Upper lobe of right lung (tissue), 1 donor: ENCODE results near the gene ILF2. TPM values are rescaled to one million over a fixed set of nuclear protein-coding genes. Genes with fewer than 3 reads are reported as not detected.

ENCODE experiments used
- ATAC-seq: fragments of 200-7000 bp; cut with Tn5 transposase; one replicate; pipeline ENCODE4 v1.9.1; 2020; ENCODE audit warnings: mild to moderate bottlenecking, moderate library complexity
- DNase-seq: peaks from one replicate; pipeline ENCODE4 v3.0.0-alpha.2; 2020
- H3K27ac ChIP-seq: fragments of 200-600 bp; one replicate; pipeline ENCODE4 v1.8.0; 2022
- H3K27me3 ChIP-seq: fragments of 200-600 bp; one replicate; pipeline ENCODE4 v1.8.0; 2022; ENCODE audit warnings: mild to moderate bottlenecking
- H3K36me3 ChIP-seq: fragments of 200-600 bp; one replicate; pipeline ENCODE4 v1.8.0; 2022
- H3K4me1 ChIP-seq: fragments of 200-600 bp; one replicate; pipeline ENCODE4 v1.8.0; 2022
- H3K4me3 ChIP-seq: fragments of 200-600 bp; one replicate; pipeline ENCODE4 v1.8.0; 2022; ENCODE audit warnings: mild to moderate bottlenecking
- H3K9me3 ChIP-seq: fragments of 200-600 bp; one replicate; pipeline ENCODE4 v1.8.0; 2022
- intact Hi-C: fragments of 100-400 bp; cut with DNase I; formaldehyde crosslinking; loops from one replicate; pipeline ENCODE4 v1.11.0; 2022
- total RNA-seq: library from RNA; stranded (reverse); fragmentation: NEBNext Ultra II Directional; extraction: Animal tissue kit (Norgen Biotek cat#: 25700); gene quantifications from one replicate; pipeline ENCODE4 v1.2.1, GENCODE V29; 2021
- TF ChIP-seq, protein P1 (sequence below): fragments of 200-600 bp; IDR thresholded peaks from one replicate; pipeline ENCODE4 v1.8.0; 2022; ENCODE audit warnings: antibody characterized with exemption
- donor health status: DM: no; HTN: yes; CAD: no; lungs with severe emphysema.

ILF2 gene
- total RNA-seq, 1 donor from 2014 or later, result 86.1 TPM

DNA sequence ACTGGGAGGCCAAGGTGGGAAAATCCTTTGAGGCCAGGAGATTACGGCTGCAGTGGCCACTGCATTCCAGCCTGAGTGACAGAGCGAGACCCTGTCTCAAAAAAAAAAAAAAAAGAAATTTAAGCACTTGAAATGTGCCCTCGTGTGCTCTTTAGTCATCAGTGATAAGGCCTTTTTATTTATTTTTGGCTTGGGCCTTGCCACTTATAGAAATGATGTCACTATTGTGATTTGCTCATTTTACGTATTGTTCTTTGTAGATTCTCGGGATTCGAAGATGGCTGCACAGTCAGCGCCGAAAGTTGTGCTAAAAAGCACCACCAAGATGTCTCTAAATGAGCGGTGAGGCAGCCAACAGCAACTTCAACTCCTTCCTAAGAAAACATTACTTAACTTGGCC lies 34.5 kb downstream of the ILF2 start:
- peaks cover 30% of the 10 kb centered on the region for H3K4me1 ChIP-seq
- peak; percentile 2 for DNase-seq
- no peaks in the 10 kb centered on the region for H3K27me3 ChIP-seq
- H3K4me3 ChIP-seq, result no peak overlapping the region
- intact Hi-C loops, result no loop called here
- peaks cover 54% of the 10 kb centered on the region for H3K36me3 ChIP-seq
- H3K27ac ChIP-seq, result no peak overlapping the region
- no peak for ATAC-seq
- no peaks in the 10 kb centered on the region for H3K9me3 ChIP-seq
- TF ChIP-seq, protein P1, sequence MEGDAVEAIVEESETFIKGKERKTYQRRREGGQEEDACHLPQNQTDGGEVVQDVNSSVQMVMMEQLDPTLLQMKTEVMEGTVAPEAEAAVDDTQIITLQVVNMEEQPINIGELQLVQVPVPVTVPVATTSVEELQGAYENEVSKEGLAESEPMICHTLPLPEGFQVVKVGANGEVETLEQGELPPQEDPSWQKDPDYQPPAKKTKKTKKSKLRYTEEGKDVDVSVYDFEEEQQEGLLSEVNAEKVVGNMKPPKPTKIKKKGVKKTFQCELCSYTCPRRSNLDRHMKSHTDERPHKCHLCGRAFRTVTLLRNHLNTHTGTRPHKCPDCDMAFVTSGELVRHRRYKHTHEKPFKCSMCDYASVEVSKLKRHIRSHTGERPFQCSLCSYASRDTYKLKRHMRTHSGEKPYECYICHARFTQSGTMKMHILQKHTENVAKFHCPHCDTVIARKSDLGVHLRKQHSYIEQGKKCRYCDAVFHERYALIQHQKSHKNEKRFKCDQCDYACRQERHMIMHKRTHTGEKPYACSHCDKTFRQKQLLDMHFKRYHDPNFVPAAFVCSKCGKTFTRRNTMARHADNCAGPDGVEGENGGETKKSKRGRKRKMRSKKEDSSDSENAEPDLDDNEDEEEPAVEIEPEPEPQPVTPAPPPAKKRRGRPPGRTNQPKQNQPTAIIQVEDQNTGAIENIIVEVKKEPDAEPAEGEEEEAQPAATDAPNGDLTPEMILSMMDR, result no peak

DNA sequence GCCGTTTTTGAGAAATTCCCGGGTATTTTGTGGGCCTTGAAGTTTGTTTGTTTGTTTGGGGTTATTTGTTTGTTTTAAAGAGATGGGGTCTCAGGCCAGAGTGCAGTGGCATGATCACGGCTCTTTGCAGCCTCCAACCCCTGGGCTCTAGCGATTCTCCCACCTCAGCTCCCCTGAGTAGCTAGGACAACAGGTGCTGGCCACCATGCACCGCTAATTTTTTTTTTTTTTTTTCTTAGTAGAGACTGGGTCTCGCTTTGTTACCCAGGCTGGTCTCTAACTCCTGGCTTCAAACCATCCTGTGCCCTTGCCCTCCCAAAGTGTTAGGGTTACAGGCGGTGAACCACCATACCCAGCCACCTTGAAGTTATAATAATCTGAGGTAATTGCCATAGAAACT lies 34.9 kb downstream of the ILF2 start:
- no peak overlapping the region for H3K27ac ChIP-seq
- H3K4me1 ChIP-seq, result peaks cover 30% of the 10 kb centered on the region
- ATAC-seq (no peak), DNase-seq (peak; percentile 30)
- H3K27me3 ChIP-seq, result no peaks in the 10 kb centered on the region
- intact Hi-C loops, result no loop called here
- H3K9me3 ChIP-seq, result no peaks in the 10 kb centered on the region
- H3K4me3 ChIP-seq, result peak overlapping the region; percentile 77
- TF ChIP-seq, protein P1, result no peak
- H3K36me3 ChIP-seq, result peaks cover 50% of the 10 kb centered on the region

DNA sequence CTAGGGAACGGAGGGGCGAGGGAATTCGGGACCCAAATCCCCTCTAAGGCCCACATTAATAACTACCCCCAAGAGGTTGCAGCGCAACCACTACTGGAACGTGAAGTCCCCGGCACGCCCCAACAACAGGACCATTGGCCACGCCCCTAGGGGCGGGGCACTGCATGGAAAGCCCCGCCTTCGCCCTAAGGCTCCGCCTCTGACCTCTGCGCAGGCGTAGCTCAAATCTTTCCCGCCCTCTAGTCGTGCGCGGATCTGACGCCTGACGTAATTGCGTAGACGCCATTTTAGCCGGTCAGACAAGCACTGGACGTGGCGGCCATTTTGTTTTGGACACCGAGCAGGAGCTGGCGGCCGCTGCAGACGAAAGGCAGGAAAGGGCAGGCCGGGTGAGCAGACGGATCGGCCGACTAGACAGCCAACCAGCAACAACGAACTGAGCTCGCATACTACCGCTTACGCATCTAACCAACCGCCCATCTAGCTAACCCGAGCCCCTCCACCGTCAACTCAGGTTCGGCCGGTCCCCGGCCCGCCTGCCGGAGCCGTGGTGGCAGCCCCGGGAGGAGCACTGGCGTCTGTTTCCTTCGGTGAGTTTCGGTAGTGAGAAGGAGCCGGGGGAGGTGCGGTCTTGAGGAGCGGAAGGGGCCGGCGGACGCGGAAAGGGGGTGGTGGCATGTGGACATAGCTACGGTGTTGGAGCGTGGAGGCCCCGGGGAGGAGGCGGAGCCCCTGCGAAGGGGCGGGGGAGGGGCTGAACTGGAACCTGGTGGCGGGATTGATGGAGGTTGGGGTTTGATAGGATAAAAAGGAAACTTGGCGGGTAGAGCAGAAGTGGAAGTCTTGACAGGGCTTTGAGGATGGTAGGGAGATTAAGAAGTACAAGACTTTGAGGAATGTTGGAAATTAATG lies 36.8 kb downstream of the ILF2 start, which contains the start of gene CHTOP:
CHTOP (plus strand) TSS at position 313 of the 912 bp plus-strand sequence. CDS start 2,523 bp downstream, outside the sequence.
- H3K4me3 ChIP-seq, result peak within 1 kb of the TSS; percentile 77
- peaks cover 30% of the 10 kb centered on the region for H3K4me1 ChIP-seq
- no peaks in the 10 kb centered on the region for H3K27me3 ChIP-seq
- no peaks in the 10 kb centered on the region for H3K9me3 ChIP-seq
- TF ChIP-seq, protein P1, result no peak
- H3K36me3 ChIP-seq, result peaks cover 31% of the 10 kb centered on the region
- intact Hi-C loops, result no loop called here
- DNase-seq, result peak; percentile 98
- peak; percentile 96 for ATAC-seq
- peak within 1 kb of the TSS; percentile 99 for H3K27ac ChIP-seq

DNA sequence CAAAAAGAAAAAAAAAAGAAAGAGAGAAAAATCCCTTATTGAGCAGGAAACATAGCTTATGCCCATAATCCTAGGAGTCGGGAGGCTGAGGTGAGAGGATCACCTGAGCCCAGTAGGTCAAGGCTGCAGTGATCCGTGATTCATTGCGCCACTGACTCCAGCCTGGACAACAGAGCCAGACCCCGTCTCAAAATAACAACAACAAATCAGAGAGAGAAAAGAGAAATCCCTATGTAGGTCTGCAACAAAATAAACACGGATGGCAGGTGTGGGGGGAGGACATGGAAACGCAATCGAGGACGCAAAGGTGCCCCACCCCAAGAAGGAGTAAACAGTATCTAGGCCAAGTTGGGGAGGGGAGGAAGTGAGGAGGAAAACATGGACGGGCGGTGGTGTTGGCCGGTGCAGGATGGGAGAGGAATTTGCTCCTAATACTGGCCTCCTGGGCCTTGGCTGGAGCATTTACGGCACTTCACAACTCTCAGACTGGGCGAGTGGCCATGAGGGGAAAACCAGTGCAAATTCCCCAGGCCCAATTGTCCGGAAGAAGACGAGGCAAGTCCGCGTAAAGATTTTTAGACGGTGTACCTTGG lies 37.5 kb downstream of the ILF2 start:
- H3K36me3 ChIP-seq, result peaks cover 24% of the 10 kb centered on the region
- H3K27ac ChIP-seq, result peak overlapping the region; percentile 99
- no peaks in the 10 kb centered on the region for H3K9me3 ChIP-seq
- TF ChIP-seq, protein P1, result no peak
- peaks cover 30% of the 10 kb centered on the region for H3K4me1 ChIP-seq
- intact Hi-C loops, result no loop called here
- H3K27me3 ChIP-seq, result no peaks in the 10 kb centered on the region
- peak overlapping the region; percentile 77 for H3K4me3 ChIP-seq
- no peak for DNase-seq
- peak; percentile 55 for ATAC-seq

DNA sequence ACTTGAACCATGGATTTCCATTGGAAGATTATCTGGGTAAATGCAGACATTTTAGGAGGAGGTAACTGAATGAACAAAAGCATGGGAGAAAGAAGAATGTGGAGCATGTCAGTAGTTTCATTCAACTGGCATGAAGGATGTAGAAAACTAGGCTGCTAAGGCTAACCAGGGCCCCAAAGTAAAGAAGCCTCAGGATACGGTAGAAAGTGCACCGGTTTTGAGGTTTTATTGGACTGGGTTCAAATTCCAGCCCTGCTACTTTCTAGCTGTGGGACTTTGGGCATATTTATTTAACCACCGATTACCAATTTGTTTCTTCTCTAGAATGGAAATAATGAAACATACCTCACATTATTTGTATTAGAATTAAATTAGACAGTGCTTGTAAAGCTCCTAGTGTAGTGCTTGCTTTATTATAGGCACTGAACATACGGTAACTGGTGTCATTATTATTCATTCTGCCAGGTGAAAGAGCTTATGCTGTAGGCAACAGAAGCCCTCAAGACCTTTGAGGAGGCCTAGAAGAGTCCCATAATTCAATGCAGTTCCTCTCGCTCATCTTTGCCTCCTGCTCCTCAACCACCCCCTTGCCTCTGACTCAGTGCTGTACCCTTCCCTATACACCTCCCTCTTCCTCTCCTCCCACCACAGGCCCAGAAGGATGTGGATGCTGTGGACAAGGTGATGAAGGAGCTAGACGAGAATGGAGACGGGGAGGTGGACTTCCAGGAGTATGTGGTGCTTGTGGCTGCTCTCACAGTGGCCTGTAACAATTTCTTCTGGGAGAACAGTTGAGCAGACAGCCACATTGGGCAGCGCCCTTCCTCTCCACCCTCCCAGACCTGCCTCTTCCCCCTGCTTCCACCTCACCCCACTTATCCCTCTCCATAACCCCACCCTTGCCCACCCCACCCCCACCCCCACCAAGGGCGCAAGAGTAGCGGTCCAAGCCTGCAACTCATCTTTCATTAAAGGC lies 39.5 kb downstream of the ILF2 start:
- H3K9me3 ChIP-seq, result no peaks in the 10 kb centered on the region
- H3K4me3 ChIP-seq, result no peak overlapping the region
- no peak overlapping the region for H3K27ac ChIP-seq
- H3K27me3 ChIP-seq, result no peaks in the 10 kb centered on the region
- H3K36me3 ChIP-seq, result peaks cover 5% of the 10 kb centered on the region
- intact Hi-C loops, result no loop called here
- TF ChIP-seq, protein P1, result no peak
- ATAC-seq (no peak), DNase-seq (peak; percentile 40)
- H3K4me1 ChIP-seq, result peaks cover 34% of the 10 kb centered on the region
